ENCODE measurements around the gene POTEI.
"Not testable (repeated sequence)": the region's sequence is repeated elsewhere in the genome, so short reads cannot be mapped to it uniquely, and the experiment has no call there.

The POTEI gene

DNA sequence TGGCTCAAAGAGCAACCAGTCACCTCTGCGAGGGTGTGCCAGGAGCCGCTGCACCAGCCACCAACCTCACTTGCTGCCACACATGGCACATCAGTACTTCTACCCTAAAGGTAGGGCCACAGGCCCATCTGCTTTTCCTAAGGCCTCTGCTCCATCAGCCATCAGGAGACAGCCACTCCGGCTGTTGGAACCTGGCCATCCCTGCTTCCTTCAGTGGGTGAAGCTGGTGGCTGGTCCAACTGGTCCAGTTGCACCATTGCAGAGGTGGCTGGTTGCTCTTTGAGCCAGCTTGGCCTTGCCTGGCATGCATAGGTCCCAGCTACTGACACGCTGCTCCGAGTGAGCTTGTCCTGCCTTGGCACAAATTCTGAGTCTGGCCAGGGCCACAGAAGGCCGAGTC is 53.7 kb downstream of the POTEI start:
- DNase-seq (ENCODE audit: low read depth in 3 of 3), result not testable (repeated sequence)

DNA sequence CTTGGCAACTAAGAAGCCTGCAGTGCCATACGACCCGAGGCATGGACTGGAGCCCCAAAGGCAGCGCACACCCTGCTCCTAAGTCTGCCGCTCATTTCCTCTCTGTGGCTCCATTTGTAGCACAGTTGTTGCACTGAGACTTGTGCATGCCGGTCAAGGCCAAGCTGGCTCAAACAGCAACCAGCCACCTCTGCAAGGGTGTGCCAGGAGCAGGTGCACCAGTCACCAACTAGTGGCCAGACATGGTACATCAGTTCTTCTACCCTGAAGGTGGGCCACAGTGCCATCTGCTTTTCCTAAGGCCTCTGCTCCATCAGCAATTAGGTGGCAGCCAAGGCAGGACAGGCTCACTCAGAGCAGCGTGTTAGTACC is 54.4 kb downstream of the POTEI start:
- not testable (repeated sequence) for DNase-seq (ENCODE audit: low read depth in 3 of 3)

DNA sequence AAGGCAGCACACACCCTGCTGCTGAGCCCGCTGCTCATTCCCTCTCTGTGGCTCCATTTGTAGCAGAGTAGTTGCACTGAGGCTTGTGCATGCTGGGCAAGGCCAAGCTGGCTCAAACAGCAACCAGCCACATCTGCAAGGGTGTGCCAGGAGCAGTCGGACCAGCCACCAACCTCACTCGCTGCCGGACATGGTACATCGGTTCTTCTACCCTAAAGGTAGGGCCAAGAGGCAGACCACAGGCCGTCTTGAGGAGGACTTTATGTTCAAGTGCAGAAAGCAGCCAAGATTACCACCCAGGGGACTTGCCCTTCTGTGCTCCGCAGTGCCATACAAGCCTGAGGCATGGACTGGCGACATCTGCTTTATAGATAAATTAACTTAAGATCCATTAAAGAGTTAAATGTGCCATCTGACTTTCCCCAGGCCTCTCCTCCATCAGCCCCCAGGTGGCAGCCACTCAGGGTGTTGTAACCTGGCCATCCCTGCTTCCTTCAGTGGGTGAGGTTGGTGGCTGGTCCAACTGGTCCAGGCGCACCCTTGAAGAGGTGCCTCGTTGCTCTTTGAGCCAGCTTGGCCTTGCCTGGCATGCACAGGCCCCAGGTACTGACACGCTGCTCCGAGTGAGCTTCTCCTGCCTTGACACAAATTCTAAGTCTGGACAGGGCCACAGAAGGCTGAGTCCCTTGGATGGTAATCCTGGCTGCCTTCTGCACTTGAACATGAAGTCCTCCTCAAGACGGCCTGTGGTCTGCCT is 55.0 kb downstream of the POTEI start:
- DNase-seq (ENCODE audit: low read depth in 3 of 3), result not testable (repeated sequence)

GRCh38 chr2:130452897-130453296 is 56.2 kb downstream of the POTEI start:
- DNase-seq (ENCODE audit: low read depth in 3 of 3), result not testable (repeated sequence)

DNA sequence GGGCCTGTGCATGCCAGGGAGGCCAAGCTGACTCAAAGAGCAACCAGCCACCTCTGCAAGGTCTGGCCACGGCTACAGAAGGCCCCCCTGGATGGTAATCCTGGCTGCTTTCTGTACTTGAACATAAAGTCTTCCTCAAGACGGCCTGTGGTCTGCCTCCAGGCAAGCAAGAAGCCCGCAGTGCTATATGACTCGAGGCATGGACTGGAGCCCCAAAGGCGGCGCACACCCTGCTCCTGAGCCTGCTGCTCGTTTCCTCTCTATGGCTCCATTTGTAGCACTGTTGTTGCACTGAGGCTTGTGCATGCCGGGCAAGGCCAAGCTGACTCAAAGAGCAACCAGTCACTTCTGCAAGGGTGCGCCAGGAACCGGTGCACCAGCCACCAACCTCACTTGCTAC is 57.3 kb downstream of the POTEI start:
- DNase-seq (ENCODE audit: low read depth in 3 of 3), result not testable (repeated sequence)

DNA sequence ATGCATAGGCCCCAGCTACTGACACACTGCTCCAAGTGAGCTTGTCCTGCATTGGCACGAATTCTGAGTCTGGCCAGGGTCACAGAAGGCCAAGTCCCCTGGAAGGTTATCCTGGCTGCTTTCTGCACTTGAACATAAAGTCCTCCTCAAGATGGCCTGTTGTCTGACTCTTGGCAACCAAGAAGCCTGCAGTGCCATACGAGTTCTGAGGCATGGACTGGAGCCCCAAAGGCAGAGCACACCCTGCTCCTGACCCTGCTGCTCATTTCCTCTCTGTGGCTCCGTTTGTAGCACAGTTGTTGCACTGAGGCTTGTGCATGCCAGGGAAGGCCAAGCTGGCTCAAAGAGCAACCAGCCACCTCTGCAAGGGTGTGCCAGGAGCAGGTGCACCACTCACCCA is 57.9 kb downstream of the POTEI start:
- DNase-seq (ENCODE audit: low read depth in 3 of 3), result not testable (repeated sequence)

DNA sequence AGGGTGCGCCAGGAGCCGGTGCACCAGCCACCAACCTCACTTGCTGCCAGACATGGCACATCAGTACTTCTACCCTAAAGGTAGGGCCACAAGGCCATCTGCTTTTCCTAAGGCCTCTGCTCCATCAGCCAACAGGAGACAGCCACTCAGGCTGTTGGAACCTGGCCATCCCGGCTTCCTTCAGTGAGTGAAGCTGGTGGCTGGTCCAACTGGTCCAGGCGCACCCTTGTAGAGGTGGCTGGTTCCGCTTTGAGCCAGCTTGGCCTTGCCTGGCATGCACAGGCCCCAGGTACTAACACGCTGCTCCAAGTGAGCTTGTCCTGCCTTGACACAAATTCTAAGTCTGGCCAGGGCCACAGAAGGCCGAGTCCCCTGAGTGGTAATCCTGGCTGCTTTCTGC is 58.8 kb downstream of the POTEI start:
- not testable (repeated sequence) for DNase-seq (ENCODE audit: low read depth in 3 of 3)

DNA sequence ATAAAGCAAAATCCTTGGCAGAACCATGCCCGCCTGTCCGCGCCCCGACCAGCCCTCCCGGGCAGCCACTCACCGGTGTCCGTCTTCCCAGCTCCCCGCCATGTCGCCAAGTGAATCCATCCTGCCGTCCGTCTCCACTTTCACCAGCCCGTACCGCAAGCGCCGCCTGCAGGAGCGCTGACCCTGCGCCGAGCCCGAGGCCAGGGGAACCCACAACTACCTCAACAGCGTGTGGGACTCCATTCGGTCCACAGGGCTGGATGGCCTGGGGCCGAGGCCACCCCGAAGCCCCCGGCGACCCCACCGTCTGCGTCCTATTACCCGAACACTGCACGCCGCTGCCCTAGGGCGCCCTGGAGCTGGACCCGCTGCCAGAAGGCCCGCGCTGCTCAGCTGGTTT is 81.5 kb downstream of the POTEI start:
- not testable (repeated sequence) for DNase-seq (ENCODE audit: low read depth in 3 of 3)

DNA sequence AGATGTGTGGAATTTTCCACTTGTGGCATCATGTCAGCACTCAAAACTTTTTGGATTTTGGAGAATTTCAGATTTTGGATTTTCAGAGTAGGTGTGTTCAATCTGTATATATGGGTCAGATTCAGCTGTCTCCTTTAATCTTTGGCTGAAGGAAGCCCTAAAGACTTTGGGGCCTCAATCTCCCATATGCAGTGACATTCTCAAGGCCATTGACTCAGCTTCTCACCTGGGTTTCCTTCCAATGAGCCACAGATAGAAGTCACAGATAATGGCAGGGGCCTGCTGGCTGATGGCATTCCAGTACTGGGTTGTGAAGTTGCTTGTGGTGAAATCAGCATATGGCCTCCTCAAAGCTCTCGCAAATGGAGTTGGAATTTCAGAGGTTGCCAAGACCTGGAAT is 90.3 kb downstream of the POTEI start:
- not testable (repeated sequence) for DNase-seq (ENCODE audit: low read depth in 3 of 3)

- DNase-seq (ENCODE audit: low read depth in 3 of 3), result not testable (repeated sequence)
Observed at GRCh38 chr2:130416693-130417092, 92.4 kb downstream of the POTEI start.
